ENCODE results near the gene TMEM108.

- TF ChIP-seq POLR2A (IDR thresholded peaks at IDR 0.05) (no peak), CTCF (IDR thresholded peaks at IDR 0.05) (no peak)
Measured at GRCh38 chr3:133007601-133008000, 30.6 kb upstream of the TMEM108 start.

Data from suprapubic skin (tissue), 3 donors.